Skeletal muscle satellite cell (primary cell): ENCODE measurements around the gene YPEL1.

Source experiments
- H3K27me3 ChIP-seq: 2 replicates; pipeline ENCODE4 v1.7.0; 2013; ENCODE audit warnings: low read length; ENCODE audit not compliant: control insufficient read depth, insufficient read depth
- H3K36me3 ChIP-seq: 2 replicates; pipeline ENCODE4 v1.7.0; 2013; ENCODE audit warnings: mild to moderate bottlenecking, control low read depth, low read length; ENCODE audit not compliant: insufficient read depth
- H3K4me1 ChIP-seq: 2 replicates; pipeline ENCODE4 v1.7.0; 2013; ENCODE audit warnings: low read length; ENCODE audit not compliant: control insufficient read depth, insufficient read depth
- H3K4me2 ChIP-seq: 2 replicates; pipeline ENCODE4 v1.7.0; 2013; ENCODE audit warnings: mild to moderate bottlenecking, low read length
- H3K4me3 ChIP-seq: 2 replicates; pipeline ENCODE4 v1.7.0; 2013; ENCODE audit warnings: low read length
- H3K9ac ChIP-seq: 2 replicates; pipeline ENCODE4 v1.7.0; 2013; ENCODE audit warnings: mild to moderate bottlenecking, low read depth, low read length, moderate library complexity
- H3K9me3 ChIP-seq: replicated peaks from 2 replicates; pipeline ENCODE4 v1.7.0; 2013; ENCODE audit warnings: mild to moderate bottlenecking, control low read depth, low read length

The YPEL1 gene

DNA sequence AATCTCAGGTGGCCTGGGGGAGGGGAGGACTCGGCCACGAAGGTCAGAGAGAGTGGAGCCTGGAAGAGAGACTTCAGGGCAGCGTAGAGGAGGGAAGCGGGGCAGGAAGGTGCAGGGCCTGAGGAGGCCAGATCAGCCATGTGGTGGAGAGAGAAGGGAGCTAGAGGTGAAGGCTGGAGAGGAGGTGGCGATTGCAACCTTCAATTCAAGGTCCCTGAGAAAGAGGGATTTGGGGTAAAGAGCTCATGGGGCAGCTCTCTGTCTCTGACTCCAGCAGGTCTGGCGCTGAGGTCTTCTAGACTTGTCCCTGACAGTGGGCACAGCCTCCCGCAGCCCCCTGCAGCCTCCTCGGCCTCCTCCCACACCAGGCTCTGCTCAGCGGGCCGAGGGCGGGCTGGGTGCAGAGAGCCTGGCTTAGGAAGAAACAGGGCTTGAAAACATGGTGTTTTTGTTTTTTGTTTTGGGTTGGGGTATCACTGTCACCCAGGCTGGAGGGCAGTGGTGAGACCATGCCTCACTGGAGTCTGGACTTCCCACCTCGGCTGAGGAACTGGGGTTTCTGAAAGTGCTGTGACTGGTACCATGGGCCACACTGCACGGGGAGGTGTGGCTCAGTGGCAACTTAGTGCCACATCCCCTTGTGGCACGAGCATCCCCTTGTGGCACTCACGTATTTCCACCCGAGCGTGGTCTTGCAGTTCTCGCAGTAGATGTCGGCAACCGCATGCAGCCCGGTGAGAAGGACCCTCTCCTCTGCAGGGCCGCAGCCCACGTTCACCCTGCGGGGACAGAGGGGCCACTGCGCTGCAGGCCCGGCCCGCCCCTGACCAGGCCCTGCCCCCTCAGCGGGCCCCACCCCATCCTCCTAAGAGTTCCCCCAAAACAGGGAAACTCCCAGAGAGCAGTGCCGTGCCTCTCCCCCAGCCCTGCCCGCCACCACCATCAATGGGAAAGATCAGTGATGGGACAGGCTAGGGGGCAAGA, 32.6 kb downstream of the YPEL1 start:
- Histone ChIP-seq H3K4me2 (no peak overlapping the region), H3K27me3 (no peaks in the 10 kb centered on the region), H3K4me1 (no peaks in the 10 kb centered on the region), H3K36me3 (peaks cover 3% of the 10 kb centered on the region), H3K9me3 (no peaks in the 10 kb centered on the region), H3K9ac (no peak overlapping the region), H3K4me3 (no peak overlapping the region)

DNA sequence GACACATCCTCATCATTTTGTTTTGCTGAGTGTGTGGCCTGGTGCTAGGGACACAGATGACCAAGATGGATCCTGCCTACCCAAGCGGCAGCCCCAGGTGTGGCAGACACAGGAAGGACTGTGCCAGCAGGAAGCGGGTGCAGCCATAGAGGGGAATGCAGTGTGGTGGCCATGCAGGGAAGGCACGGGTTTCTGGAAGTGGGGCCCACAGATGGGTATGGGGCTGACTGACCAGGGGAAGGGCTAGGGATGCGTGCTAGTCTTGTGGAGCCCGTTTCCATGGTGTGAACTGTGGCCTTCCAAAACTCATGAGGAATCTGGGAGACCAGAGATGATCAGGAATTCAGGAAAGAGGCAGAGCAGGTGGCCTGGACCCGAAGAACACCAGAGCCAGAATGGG, 33.5 kb downstream of the YPEL1 start:
- Histone ChIP-seq H3K36me3 (peaks cover 9% of the 10 kb centered on the region), H3K9ac (no peak overlapping the region), H3K4me2 (no peak overlapping the region), H3K4me3 (no peak overlapping the region), H3K9me3 (no peaks in the 10 kb centered on the region), H3K4me1 (no peaks in the 10 kb centered on the region), H3K27me3 (no peaks in the 10 kb centered on the region)

DNA sequence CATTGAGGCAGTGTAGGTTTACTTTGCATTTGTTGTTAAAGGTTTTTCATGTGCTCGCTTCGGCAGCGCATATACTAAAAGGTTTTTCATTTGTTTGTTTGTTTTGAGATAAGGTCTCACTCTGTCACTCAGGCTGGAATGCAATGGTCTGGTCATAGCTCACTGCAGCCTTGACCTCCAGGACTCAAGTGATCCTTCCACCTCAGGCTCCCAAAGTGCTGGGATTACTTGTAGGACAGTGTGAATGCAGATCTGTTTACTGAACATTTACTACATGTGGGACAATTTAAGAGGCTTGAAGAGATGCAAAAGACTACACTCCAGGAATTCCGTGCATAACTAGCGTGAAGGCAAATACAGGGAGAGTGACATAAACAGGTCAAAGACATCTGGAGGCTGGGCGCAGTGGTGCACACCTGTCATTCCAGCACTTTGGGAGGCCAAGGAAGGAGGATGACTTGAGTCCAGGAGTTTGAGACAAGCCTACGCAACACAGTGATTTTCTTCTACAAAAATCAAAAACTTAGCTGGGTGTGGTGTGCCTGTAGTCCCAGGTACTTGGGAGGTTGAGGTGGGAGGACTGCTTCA, 34.1 kb downstream of the YPEL1 start:
- no peaks in the 10 kb centered on the region for H3K9me3 ChIP-seq
- no peak overlapping the region for H3K4me3 ChIP-seq
- H3K9ac ChIP-seq = no peak overlapping the region
- H3K36me3 ChIP-seq = peaks cover 13% of the 10 kb centered on the region
- no peak overlapping the region for H3K4me2 ChIP-seq
- no peaks in the 10 kb centered on the region for H3K27me3 ChIP-seq
- H3K4me1 ChIP-seq = no peaks in the 10 kb centered on the region

DNA sequence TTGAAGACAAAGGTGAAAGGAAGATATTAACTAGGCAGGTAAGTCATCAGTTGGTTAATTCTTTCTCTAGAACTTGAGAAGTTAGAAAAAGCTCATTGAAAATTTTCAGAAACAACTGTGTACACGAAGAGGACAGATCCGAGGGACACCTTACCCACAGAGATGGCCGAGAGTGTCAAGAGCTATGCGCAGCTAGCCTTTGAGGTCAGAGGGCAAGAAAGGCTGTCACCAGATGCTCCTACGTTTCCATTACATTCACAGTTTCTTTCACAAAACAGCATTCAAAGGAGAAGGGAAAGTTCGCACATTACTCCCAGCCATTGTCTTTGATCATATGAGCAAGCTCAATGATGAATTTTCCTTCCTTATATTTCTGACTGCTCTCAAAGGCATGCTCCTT, 34.8 kb downstream of the YPEL1 start:
- Histone ChIP-seq H3K4me1 (no peaks in the 10 kb centered on the region), H3K9ac (no peak overlapping the region), H3K27me3 (no peaks in the 10 kb centered on the region), H3K9me3 (no peaks in the 10 kb centered on the region), H3K36me3 (peaks cover 20% of the 10 kb centered on the region), H3K4me2 (no peak overlapping the region), H3K4me3 (no peak overlapping the region)

DNA sequence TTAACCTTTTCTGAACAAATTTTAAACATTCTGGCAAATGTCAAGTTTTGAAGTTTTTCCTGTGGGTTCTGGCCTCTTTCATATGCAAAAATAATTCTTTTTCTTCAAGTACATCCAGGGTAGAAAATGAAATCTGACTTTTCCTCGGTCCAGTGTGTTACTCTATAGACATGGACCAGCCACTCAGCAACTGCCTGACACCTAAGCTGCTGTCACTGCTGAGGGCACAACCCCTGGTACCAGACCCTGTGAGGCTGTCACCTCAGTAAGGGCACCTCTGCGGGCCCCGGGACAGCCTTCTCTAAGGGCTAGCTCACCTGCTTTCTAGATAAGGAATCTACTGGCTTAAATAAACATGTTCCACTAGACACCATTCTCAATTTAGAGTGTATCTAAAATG, 36.0 kb downstream of the YPEL1 start:
- Histone ChIP-seq H3K4me2 (no peak overlapping the region), H3K4me3 (no peak overlapping the region), H3K4me1 (no peaks in the 10 kb centered on the region), H3K9me3 (no peaks in the 10 kb centered on the region), H3K36me3 (peaks cover 32% of the 10 kb centered on the region), H3K27me3 (no peaks in the 10 kb centered on the region), H3K9ac (no peak overlapping the region)

DNA sequence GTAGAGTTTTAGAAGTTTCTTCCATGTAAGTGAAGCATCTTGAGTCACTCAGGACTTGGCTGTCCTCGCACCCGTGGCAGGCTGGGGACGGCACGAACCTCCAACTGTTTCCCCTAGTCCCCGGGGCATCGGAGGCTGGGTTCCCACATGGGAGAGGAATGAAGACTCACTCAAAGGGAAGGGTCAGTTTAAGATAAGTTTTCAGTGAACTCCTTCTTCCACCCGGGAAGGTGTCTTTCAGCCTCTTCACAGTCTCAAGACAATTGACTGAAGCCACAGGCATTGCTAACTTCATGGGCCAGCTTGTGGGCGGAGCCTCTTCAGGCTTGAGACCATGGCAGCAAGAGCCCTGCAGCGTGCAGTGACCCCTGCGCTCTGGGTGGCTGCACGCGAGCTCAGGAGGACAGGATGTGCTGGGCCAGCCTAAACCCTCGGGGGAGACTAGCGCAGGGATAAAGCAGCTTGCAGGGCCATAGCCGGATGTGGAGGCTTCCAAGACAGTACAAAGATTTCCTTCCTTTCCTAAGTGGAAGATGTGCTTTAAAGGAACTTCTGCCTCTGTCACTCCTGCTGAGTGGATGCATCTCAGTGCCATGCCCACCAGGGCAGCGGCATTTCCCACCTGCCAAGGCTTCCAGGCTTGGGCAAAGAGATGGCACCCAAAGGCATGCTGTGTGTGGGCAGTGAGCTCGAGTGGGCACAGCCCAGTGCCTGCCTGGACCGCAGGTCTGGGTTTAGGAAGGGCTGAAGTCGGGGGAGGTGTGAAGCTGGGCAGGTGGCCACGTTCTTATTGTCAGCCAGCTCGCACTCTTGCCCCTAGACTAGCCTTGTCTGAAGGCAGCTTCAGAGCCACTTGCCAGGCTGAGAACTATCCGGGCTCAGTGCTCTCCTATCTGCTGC, 36.9 kb downstream of the YPEL1 start:
- no peak overlapping the region for H3K9ac ChIP-seq
- no peaks in the 10 kb centered on the region for H3K9me3 ChIP-seq
- H3K36me3 ChIP-seq = peaks cover 38% of the 10 kb centered on the region
- no peaks in the 10 kb centered on the region for H3K4me1 ChIP-seq
- no peaks in the 10 kb centered on the region for H3K27me3 ChIP-seq
- H3K4me3 ChIP-seq = no peak overlapping the region
- H3K4me2 ChIP-seq = no peak overlapping the region

DNA sequence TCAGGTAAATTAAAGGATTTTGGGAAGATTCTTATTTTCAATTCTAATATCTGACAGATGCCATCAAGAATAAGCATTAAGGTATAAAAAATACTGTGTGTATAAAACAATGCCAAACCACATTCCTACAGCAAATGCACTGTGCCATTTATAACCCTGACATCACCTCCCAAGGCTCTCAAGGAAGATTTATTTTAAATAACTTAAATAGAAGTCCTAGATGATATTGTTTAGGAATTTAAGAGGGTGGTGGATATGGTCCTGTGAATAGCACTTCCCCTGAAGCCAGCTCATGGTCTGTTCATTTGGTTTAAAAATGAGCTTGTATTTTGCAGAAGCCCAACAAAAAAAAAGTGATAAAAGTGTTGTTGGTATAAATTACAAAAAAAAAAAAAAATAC, 37.7 kb downstream of the YPEL1 start:
- Histone ChIP-seq H3K9ac (no peak overlapping the region), H3K4me3 (no peak overlapping the region), H3K9me3 (no peaks in the 10 kb centered on the region), H3K4me2 (no peak overlapping the region), H3K36me3 (peaks cover 42% of the 10 kb centered on the region), H3K27me3 (no peaks in the 10 kb centered on the region), H3K4me1 (no peaks in the 10 kb centered on the region)

DNA sequence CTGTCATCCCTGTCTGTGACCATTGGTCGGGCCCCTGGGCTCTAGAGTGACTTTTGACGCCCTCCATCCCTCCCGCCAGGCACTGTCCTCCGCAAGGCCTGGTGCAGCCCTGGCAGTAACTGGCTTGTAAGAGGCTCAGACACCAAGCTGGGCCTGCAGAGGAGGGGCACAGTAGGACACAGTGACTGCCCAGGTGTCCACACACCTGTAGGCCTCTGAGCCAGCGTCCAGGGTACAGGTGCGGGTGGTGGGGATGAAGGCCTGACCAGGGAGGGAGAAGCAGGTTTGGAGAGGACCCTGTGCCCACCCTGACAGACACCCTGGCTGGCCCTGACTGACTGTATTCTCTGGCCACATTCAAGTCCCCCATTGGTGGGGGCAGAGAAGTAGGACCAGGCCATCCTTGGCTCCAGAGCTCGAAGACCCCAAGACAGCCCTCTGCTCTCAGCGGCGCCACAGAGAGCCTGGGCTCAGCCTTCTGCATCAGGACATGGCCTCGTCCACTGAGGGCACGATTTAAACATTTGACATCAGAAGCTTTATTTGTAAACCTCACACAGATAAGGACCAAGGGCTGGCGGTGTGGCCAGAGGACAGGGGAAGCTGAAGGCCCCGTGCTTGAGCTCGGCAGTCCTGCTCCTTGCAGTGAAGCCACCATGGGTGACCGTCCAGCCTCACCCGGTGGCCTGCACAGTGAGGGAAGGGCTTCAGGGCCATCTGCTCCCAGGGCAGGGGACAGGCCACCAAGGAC, 38.4 kb downstream of the YPEL1 start:
- Histone ChIP-seq H3K36me3 (peaks cover 42% of the 10 kb centered on the region), H3K4me3 (no peak overlapping the region), H3K9ac (no peak overlapping the region)

DNA sequence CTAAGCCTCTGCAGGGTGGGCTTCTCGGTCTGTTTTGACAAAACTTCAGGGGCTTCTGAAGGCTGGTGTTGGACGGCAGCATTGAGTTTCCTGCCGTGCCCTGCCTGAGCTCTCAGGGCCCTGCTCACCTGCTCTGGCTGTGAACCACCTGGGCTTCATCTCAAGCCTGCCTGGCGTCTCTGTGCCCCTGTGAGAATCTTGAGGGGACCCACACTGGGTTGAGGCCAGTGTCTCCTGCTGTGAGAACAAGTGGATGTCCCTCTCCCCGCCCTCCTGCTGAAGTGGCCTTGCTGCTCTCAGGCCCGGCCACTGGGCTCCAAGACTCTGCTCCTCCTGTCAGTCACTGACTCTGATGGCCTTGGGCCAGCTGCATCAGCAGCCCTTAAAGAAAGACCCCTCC, 39.5 kb downstream of the YPEL1 start:
- Histone ChIP-seq H3K27me3 (no peaks in the 10 kb centered on the region), H3K9ac (no peak overlapping the region), H3K9me3 (no peaks in the 10 kb centered on the region), H3K36me3 (peaks cover 46% of the 10 kb centered on the region), H3K4me2 (no peak overlapping the region), H3K4me3 (no peak overlapping the region), H3K4me1 (no peaks in the 10 kb centered on the region)

More for the DNA sequence above, 38.4 kb downstream of the YPEL1 start:
- Histone ChIP-seq H3K4me2 (no peak overlapping the region), H3K27me3 (no peaks in the 10 kb centered on the region), H3K9me3 (no peaks in the 10 kb centered on the region), H3K4me1 (no peaks in the 10 kb centered on the region)

DNA sequence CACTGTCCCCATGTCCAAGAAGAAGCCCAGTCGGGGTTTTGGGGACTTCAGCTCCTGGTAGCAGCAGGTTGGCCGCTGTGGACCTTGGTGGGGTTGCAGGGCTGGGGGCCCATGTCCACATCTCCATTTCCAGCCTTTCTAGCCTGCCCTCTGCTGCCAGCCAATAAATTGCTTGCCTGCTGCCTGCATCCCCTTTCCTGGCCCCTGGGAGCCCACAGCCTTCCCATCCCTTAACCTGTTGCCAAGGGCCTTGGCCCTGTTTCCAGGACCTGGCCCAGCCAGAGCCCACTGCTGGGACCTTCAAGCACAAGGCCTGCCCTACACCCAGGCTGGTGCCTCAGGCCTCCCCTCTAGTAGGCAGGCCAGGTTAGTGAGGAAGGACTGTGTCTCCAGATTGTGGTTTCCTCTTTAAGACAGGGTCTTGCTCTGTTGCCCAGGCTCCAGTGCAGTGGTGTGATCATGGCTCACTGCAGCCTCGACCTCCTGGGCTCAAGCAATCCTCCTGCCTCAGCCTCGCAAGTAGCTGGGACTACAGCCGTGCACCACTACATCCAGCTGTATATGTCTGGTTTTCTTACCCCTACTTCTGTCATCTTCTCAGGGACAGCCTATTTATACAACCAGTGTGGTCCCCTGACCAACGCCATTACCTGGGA, 40.0 kb downstream of the YPEL1 start:
- Histone ChIP-seq H3K9me3 (no peaks in the 10 kb centered on the region), H3K4me3 (no peak overlapping the region), H3K4me1 (no peaks in the 10 kb centered on the region), H3K4me2 (no peak overlapping the region), H3K27me3 (no peaks in the 10 kb centered on the region), H3K36me3 (peaks cover 43% of the 10 kb centered on the region), H3K9ac (no peak overlapping the region)
